ENCODE measurements around the gene NIPBL. TPM values are rescaled to one million over a fixed set of nuclear protein-coding genes. Genes with fewer than 3 reads are reported as not detected.

NIPBL gene
- total and polyA plus RNA-seq, 2 of the 8 experiments (the other 6 are each of a cell fraction or from before 2014, with no cell fraction given) = 21.1 to 53.5 TPM

DNA sequence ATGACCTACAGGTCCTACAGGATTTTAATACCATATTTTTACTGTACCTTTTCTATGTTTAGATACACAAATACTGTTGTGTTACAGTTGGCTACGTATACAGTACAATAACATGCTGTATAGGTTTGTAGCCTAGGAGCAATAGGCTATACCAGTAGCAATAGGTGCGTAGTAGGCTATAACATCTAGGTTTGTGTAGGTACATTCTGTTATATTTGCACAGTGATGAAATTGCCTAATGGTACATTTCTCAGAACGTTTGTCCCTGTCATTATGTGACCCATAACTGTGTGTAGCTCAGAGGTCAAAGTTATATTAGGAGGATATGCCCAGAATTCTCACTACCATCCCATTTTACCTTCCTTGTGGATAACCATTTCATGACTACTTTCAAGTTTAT is 59.7 kb downstream of the NIPBL start:
- H3K79me1 ChIP-seq (ENCODE audit: low read depth, low read length) = no peaks in the 10 kb centered on the region
- no peaks in the 10 kb centered on the region for H3K27me3 ChIP-seq (replicated peaks in 1 of 4; ENCODE audit: control insufficient read depth in 3 of 4, extremely low read depth in 1 of 4, insufficient read depth in 3 of 4, low read length in 3 of 4)
- H3K23me2 ChIP-seq (ENCODE audit: low read depth, low read length) = no peaks in the 10 kb centered on the region; the same call in 1 of the 2 replicates
- H3K14ac ChIP-seq (ENCODE audit: insufficient read length) = no peak overlapping the region
- H3K4me1 ChIP-seq (replicated peaks in 1 of 4; ENCODE audit: control insufficient read depth in 3 of 4, insufficient read depth in 4 of 4, low read length in 3 of 4) = no peaks in the 10 kb centered on the region
- H3K18ac ChIP-seq (ENCODE audit: extremely low read depth, low read length) = no peak overlapping the region
- no peak overlapping the region for H3K4ac ChIP-seq (replicated peaks; ENCODE audit: insufficient read length, low read depth, low read length)
- no peak overlapping the region for H4K91ac ChIP-seq (replicated peaks; ENCODE audit: insufficient read length, low read length)
- H2BK12ac ChIP-seq (ENCODE audit: low read depth, low read length) = no peak overlapping the region
- H2BK20ac ChIP-seq (ENCODE audit: low read length) = no peak overlapping the region
- no peak overlapping the region for H3K56ac ChIP-seq (replicated peaks; ENCODE audit: insufficient read length, low read depth, low read length)
- CTCF ChIA-PET (ENCODE audit: partially characterized antibody) = no interaction called here
- 90% methylated on average over 3 of the region's 3 CpGs; no CpG with 5 or more reads in 1 of the 2 experiments for WGBS, 2 experiments (ENCODE audit: extremely low coverage in 1 of 2, insufficient coverage in 1 of 2, insufficient read length in 1 of 2, insufficient replicate concordance in 2 of 2, low coverage in 1 of 2, low lambda C conversion rate in 2 of 2, missing lambda C conversion rate in 1 of 2)
- no peak overlapping the region for H2BK5ac ChIP-seq (ENCODE audit: low read depth, low read length)
- FAIRE-seq (no peak), DNase-seq (ENCODE audit: low read depth in 1 of 2, low spot score in 2 of 2) (no peak)
- no peaks in the 10 kb centered on the region for H3K9me3 ChIP-seq (ENCODE audit: insufficient read depth in 2 of 2, low read depth in 1 of 2, low read length in 1 of 2)
- H2BK120ac ChIP-seq (replicated peaks; ENCODE audit: low read depth, low read length) = no peak overlapping the region
- no peak overlapping the region for H2AFZ ChIP-seq (ENCODE audit: low read length)
- H3K4me3 ChIP-seq (ENCODE audit: extremely low read depth in 1 of 4, insufficient read depth in 2 of 4, low read depth in 3 of 4, low read length in 4 of 4) = no peak overlapping the region
- H3K4me2 ChIP-seq (ENCODE audit: insufficient read depth in 1 of 2, low read depth in 2 of 2, low read length in 2 of 2) = no peak overlapping the region
- H2BK15ac ChIP-seq (ENCODE audit: low read length) = no peak overlapping the region
- no peaks in the 10 kb centered on the region for H3K36me3 ChIP-seq (ENCODE audit: control insufficient read depth in 2 of 4, insufficient read depth in 4 of 4, low read length in 3 of 4)
- H4K5ac ChIP-seq (ENCODE audit: insufficient read length, low read depth, low read length) = no peak overlapping the region
- no peak overlapping the region for H4K8ac ChIP-seq (ENCODE audit: extremely low read depth, insufficient read depth, low read length)
- no peak overlapping the region for H3K9ac ChIP-seq (replicated peaks in 1 of 4; ENCODE audit: extremely low read depth in 1 of 4, low read depth in 3 of 4, low read length in 3 of 4)
- POLR2A ChIA-PET (ENCODE audit: partially characterized antibody) = no interaction called here
- H2AK5ac ChIP-seq (ENCODE audit: low read depth, low read length) = no peak overlapping the region
- no peak overlapping the region for H3K23ac ChIP-seq (ENCODE audit: insufficient read length)
- H4K20me1 ChIP-seq (replicated peaks in 1 of 2; ENCODE audit: control insufficient read depth in 1 of 2, insufficient read depth in 2 of 2, low read length in 2 of 2) = peaks cover 3 to 9% of the 10 kb centered on the region in 2 experiments
- H3K79me2 ChIP-seq (ENCODE audit: control insufficient read depth in 1 of 2, insufficient read depth in 2 of 2, low read length in 2 of 2) = peaks cover 0 to 99% of the 10 kb centered on the region in 2 experiments
- no peak overlapping the region for H3K27ac ChIP-seq (ENCODE audit: low read depth, low read length)
- TF ChIP-seq, protein P1, sequence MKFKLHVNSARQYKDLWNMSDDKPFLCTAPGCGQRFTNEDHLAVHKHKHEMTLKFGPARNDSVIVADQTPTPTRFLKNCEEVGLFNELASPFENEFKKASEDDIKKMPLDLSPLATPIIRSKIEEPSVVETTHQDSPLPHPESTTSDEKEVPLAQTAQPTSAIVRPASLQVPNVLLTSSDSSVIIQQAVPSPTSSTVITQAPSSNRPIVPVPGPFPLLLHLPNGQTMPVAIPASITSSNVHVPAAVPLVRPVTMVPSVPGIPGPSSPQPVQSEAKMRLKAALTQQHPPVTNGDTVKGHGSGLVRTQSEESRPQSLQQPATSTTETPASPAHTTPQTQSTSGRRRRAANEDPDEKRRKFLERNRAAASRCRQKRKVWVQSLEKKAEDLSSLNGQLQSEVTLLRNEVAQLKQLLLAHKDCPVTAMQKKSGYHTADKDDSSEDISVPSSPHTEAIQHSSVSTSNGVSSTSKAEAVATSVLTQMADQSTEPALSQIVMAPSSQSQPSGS (IDR thresholded peaks at IDR 0.05; ENCODE audit: low read length) = no peak
- no peak for TF ChIP-seq SRF (IDR thresholded peaks at IDR 0.05; ENCODE audit: low read depth, low read length)
- no peak for TF ChIP-seq SIX5 (IDR thresholded peaks at IDR 0.05; ENCODE audit: low read depth, low read length)
- TF ChIP-seq BCL11A (IDR thresholded peaks at IDR 0.05; ENCODE audit: low read depth in 2 of 2, low read length in 2 of 2) = no peak
- no peak for TF ChIP-seq POLR2A (IDR thresholded peaks at IDR 0.05; ENCODE audit: control extremely low read depth in 1 of 2, low read depth in 2 of 2, low read length in 2 of 2)
- no peak for TF ChIP-seq KDM4A (IDR thresholded peaks at IDR 0.05; ENCODE audit: low read depth, low read length, severe bottlenecking)
- TF ChIP-seq TCF12 (IDR thresholded peaks at IDR 0.05; ENCODE audit: low read depth, low read length) = no peak
- TF ChIP-seq RXRA (IDR thresholded peaks at IDR 0.05; ENCODE audit: insufficient read depth, low read depth, low read length) = no peak
- no peak for TF ChIP-seq POU5F1 (IDR thresholded peaks at IDR 0.05; ENCODE audit: low read depth, low read length)
- no peak for TF ChIP-seq JUND (IDR thresholded peaks at IDR 0.05; ENCODE audit: low read length)
- no peak for TF ChIP-seq MAX (IDR thresholded peaks at IDR 0.05)
- no peak for TF ChIP-seq RNF2 (IDR thresholded peaks at IDR 0.05; ENCODE audit: borderline replicate concordance, low read depth, low read length, missing control alignments, poor library complexity, severe bottlenecking)
- no peak for TF ChIP-seq SIN3A (conservative IDR thresholded peaks at IDR 0.05 in 1 of 2, IDR thresholded peaks at IDR 0.05 in 1 of 2; ENCODE audit: low read depth in 1 of 2, low read length in 2 of 2)

Data from H1 (cell line).